ENCODE data around the gene TFAP2A. TPM values are rescaled to one million over a fixed set of nuclear protein-coding genes. Genes with fewer than 3 reads are reported as not detected.

The TFAP2A gene
- total and polyA plus RNA-seq, 10 of the 15 experiments (the other 5 are each of a cell fraction or from before 2014, with no cell fraction given), result 0.05 to 0.46 (median 0.17) TPM; not detected in 4

GRCh38 chr6:10400330-10400729, 14.5 kb downstream of the TFAP2A start:
- CTCF ChIA-PET, result interaction anchor here (0.9 kb wide), 1 partner anchor 145 kb away, joined by 4 read pairs; no protein-coding TSS in a partner anchor
- DNase-seq (ENCODE audit: low read depth, low spot score), result no peak
- in situ Hi-C loops (cut with MboI), result no loop called here
- no peak for ATAC-seq
- FAIRE-seq, result no peak
- POLR2A ChIA-PET, result no interaction called here
- Histone ChIP-seq H3K36me3 (ENCODE audit: control insufficient read depth in 2 of 2, insufficient read depth in 2 of 2, low read length in 1 of 2) (no peaks in the 10 kb centered on the region), H3K9ac (ENCODE audit: control insufficient read depth, insufficient read depth, low read length) (no peak overlapping the region), H2AFZ (ENCODE audit: control insufficient read depth, low read depth, low read length) (no peak overlapping the region), H3K79me2 (ENCODE audit: control insufficient read depth, insufficient read depth, low read length) (no peaks in the 10 kb centered on the region), H3K4me2 (ENCODE audit: control insufficient read depth, insufficient read depth) (no peak overlapping the region), H4K20me1 (ENCODE audit: control insufficient read depth, insufficient read depth) (no peaks in the 10 kb centered on the region), H3K4me3 (no peak overlapping the region), H3K9me3 (replicated peaks; ENCODE audit: control insufficient read depth, insufficient read depth, low read length) (peaks cover 6% of the 10 kb centered on the region; the same call in 2 of the 3 replicates), H3K27ac (ENCODE audit: control insufficient read depth, insufficient read depth) (no peak overlapping the region), H3K27me3 (replicated peaks in 1 of 2; ENCODE audit: control insufficient read depth in 2 of 2, insufficient read depth in 2 of 2, low read length in 1 of 2) (peaks cover 0 to 11% of the 10 kb centered on the region in 2 experiments; a peak in 2 of 4 replicates), H3K4me1 (ENCODE audit: control insufficient read depth, insufficient read depth, low read length) (no peaks in the 10 kb centered on the region; the same call in 1 of the 2 replicates)
- no TSS peak for BruUV-seq (replicated peaks)
- no peak for TF ChIP-seq BACH1 (IDR thresholded peaks at IDR 0.05; ENCODE audit: borderline replicate concordance)
- no peak for TF ChIP-seq FOXM1 (IDR thresholded peaks at IDR 0.05; ENCODE audit: low read depth, low read length)
- no peak for TF ChIP-seq TARDBP (IDR thresholded peaks at IDR 0.05; ENCODE audit: borderline replicate concordance)
- no peak for TF ChIP-seq POU2F2 (IDR thresholded peaks at IDR 0.05; ENCODE audit: borderline replicate concordance, low read depth, low read length)
- TF ChIP-seq CREM (IDR thresholded peaks at IDR 0.05; ENCODE audit: low read depth), result no peak
- no peak for TF ChIP-seq EGR1 (IDR thresholded peaks at IDR 0.05; ENCODE audit: borderline replicate concordance in 1 of 2, low read depth in 2 of 2, low read length in 2 of 2)
- no peak for TF ChIP-seq IRF4 (IDR thresholded peaks at IDR 0.05; ENCODE audit: low read depth, low read length)
- no peak for TF ChIP-seq IRF3 (IDR thresholded peaks at IDR 0.05)
- no peak for TF ChIP-seq HDAC2 (IDR thresholded peaks at IDR 0.05)
- TF ChIP-seq USF2 (IDR thresholded peaks at IDR 0.05; ENCODE audit: borderline replicate concordance, low read depth, low read length), result no peak
- no peak for TF ChIP-seq SP1 (IDR thresholded peaks at IDR 0.05; ENCODE audit: low read depth, low read length)
- TF ChIP-seq E2F4 (IDR thresholded peaks at IDR 0.05; ENCODE audit: low read depth, low read length), result no peak
- TF ChIP-seq TCF12 (IDR thresholded peaks at IDR 0.05; ENCODE audit: low read depth, low read length), result no peak
- TF ChIP-seq CBFB (IDR thresholded peaks at IDR 0.05; ENCODE audit: low read depth), result no peak
- intact Hi-C loops (cut with micrococcal nuclease; ENCODE audit: unreplicated experiment), result no loop called here
- RAD21 ChIA-PET (ENCODE audit: unreplicated experiment), result no interaction called here
- SMC1A ChIA-PET (ENCODE audit: uncharacterized antibody, unreplicated experiment), result interaction anchor here (2.7 kb wide), 1 partner anchor 28 kb away, joined by 11 read pairs; no protein-coding TSS in a partner anchor
- 36% methylated on average over 8 of the region's 8 CpGs for WGBS (ENCODE audit: insufficient coverage, insufficient replicate concordance, low lambda C conversion rate, missing lambda C conversion rate)
